ENCODE results near the gene SLC5A2.
"Not testable (repeated sequence)": the region's sequence is repeated elsewhere in the genome, so short reads cannot be mapped to it uniquely, and the experiment has no call there.

SLC5A2 gene

DNA sequence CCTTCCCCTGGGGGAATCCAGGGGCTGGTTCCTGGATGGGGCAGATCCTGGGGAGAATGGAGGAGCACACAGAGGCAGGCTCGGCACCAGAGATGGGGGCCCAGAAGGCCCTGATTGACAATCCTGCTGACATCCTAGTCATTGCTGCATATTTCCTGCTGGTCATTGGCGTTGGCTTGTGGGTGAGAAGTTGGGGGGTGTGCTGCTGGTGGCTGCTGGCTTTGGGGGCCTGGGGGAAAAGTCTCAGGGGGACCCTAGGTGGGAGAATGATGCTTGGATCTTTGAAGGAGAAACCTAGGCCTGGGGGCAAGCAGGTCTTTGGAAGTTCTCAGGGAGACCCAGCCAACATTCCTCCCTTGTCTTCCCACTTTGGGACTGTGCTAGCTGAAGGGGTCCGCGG is at the start of gene SLC5A2:
TSS of gene SLC5A2 (plus strand) at position 43 of the 400 bp plus-strand sequence. CDS start at position 57, 14 bp downstream.
- H3K36me3 ChIP-seq (ENCODE audit: control insufficient read depth, low read depth, low read length) = no peaks in the 10 kb centered on the region
- H3K27ac ChIP-seq (ENCODE audit: low read length) = no peak within 1 kb of the TSS
- peaks cover 7% of the 10 kb centered on the region for H3K4me1 ChIP-seq (ENCODE audit: control insufficient read depth, low read depth, low read length)
- H3K27me3 ChIP-seq (ENCODE audit: control insufficient read depth, insufficient read depth, low read length) = peaks cover 41% of the 10 kb centered on the region
- H3K9me3 ChIP-seq (ENCODE audit: control insufficient read depth, low read depth, low read length) = no peaks in the 10 kb centered on the region
- H3K9ac ChIP-seq (ENCODE audit: low read length) = no peak within 1 kb of the TSS
- H3K4me3 ChIP-seq (ENCODE audit: low read length) = no peak within 1 kb of the TSS

GRCh38 chr16:31435341-31436220 is 47.3 kb upstream of the SLC5A2 start:
- no peaks in the 10 kb centered on the region for H3K9me3 ChIP-seq (ENCODE audit: control insufficient read depth, low read depth, low read length)
- H3K27ac ChIP-seq (ENCODE audit: low read length) = no peak overlapping the region
- no peaks in the 10 kb centered on the region for H3K27me3 ChIP-seq (ENCODE audit: control insufficient read depth, insufficient read depth, low read length)
- H3K4me1 ChIP-seq (ENCODE audit: control insufficient read depth, low read depth, low read length) = no peaks in the 10 kb centered on the region
- no peaks in the 10 kb centered on the region for H3K36me3 ChIP-seq (ENCODE audit: control insufficient read depth, low read depth, low read length)
- no peak overlapping the region for H3K9ac ChIP-seq (ENCODE audit: low read length)
- no peak overlapping the region for H3K4me3 ChIP-seq (ENCODE audit: low read length)

GRCh38 chr16:31436221-31437045 is 46.5 kb upstream of the SLC5A2 start:
- H3K9me3 ChIP-seq (ENCODE audit: control insufficient read depth, low read depth, low read length) = no peaks in the 10 kb centered on the region
- H3K4me3 ChIP-seq (ENCODE audit: low read length) = no peak overlapping the region
- no peaks in the 10 kb centered on the region for H3K36me3 ChIP-seq (ENCODE audit: control insufficient read depth, low read depth, low read length)
- H3K27me3 ChIP-seq (ENCODE audit: control insufficient read depth, insufficient read depth, low read length) = no peaks in the 10 kb centered on the region
- no peak overlapping the region for H3K9ac ChIP-seq (ENCODE audit: low read length)
- H3K27ac ChIP-seq (ENCODE audit: low read length) = no peak overlapping the region
- no peaks in the 10 kb centered on the region for H3K4me1 ChIP-seq (ENCODE audit: control insufficient read depth, low read depth, low read length)

- no peaks in the 10 kb centered on the region for H3K36me3 ChIP-seq (ENCODE audit: control insufficient read depth, low read depth, low read length)
- no peak overlapping the region for H3K9ac ChIP-seq (ENCODE audit: low read length)
- H3K27ac ChIP-seq (ENCODE audit: low read length) = no peak overlapping the region
Measured at GRCh38 chr16:31438414-31438813, 44.5 kb upstream of the SLC5A2 start.

DNA sequence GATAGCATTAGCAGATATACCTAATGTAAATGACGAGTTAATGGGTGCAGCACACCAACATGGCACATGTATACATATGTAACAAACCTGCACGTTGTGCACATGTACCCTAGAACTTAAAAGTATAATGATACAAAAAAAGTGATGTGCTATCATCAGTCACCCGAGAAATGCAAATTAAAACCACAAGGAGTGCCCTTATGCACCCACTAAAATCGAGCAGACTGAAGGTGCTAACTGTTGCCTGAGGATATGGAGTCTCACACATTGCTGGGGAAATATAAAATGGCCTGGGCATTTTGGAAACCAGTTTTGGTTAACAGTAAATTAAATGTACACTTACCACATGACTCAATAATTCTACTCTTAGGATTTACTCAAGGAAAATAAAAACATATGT is 43.9 kb upstream of the SLC5A2 start:
- H3K27me3 ChIP-seq (ENCODE audit: control insufficient read depth, insufficient read depth, low read length); H3K4me3 ChIP-seq (ENCODE audit: low read length); H3K4me1 ChIP-seq (ENCODE audit: control insufficient read depth, low read depth, low read length); H3K27ac ChIP-seq (ENCODE audit: low read length); H3K9ac ChIP-seq (ENCODE audit: low read length); H3K36me3 ChIP-seq (ENCODE audit: control insufficient read depth, low read depth, low read length); H3K9me3 ChIP-seq (ENCODE audit: control insufficient read depth, low read depth, low read length): not testable (repeated sequence)

More at GRCh38 chr16:31438414-31438813, 44.5 kb upstream of the SLC5A2 start:
- H3K9me3 ChIP-seq (ENCODE audit: control insufficient read depth, low read depth, low read length) = no peaks in the 10 kb centered on the region
- H3K27me3 ChIP-seq (ENCODE audit: control insufficient read depth, insufficient read depth, low read length) = no peaks in the 10 kb centered on the region
- H3K4me1 ChIP-seq (ENCODE audit: control insufficient read depth, low read depth, low read length) = no peaks in the 10 kb centered on the region
- H3K4me3 ChIP-seq (ENCODE audit: low read length) = no peak overlapping the region

GRCh38 chr16:31439519-31439918 is 43.4 kb upstream of the SLC5A2 start:
- Histone ChIP-seq H3K4me1 (ENCODE audit: control insufficient read depth, low read depth, low read length) (no peaks in the 10 kb centered on the region), H3K9me3 (ENCODE audit: control insufficient read depth, low read depth, low read length) (no peaks in the 10 kb centered on the region), H3K27ac (ENCODE audit: low read length) (no peak overlapping the region), H3K9ac (ENCODE audit: low read length) (no peak overlapping the region), H3K27me3 (ENCODE audit: control insufficient read depth, insufficient read depth, low read length) (no peaks in the 10 kb centered on the region), H3K36me3 (ENCODE audit: control insufficient read depth, low read depth, low read length) (no peaks in the 10 kb centered on the region), H3K4me3 (ENCODE audit: low read length) (no peak overlapping the region)

GRCh38 chr16:31440516-31441184 is 42.3 kb upstream of the SLC5A2 start:
- H3K27me3 ChIP-seq (ENCODE audit: control insufficient read depth, insufficient read depth, low read length) = no peaks in the 10 kb centered on the region
- H3K27ac ChIP-seq (ENCODE audit: low read length) = no peak overlapping the region
- no peak overlapping the region for H3K9ac ChIP-seq (ENCODE audit: low read length)
- no peak overlapping the region for H3K4me3 ChIP-seq (ENCODE audit: low read length)
- H3K36me3 ChIP-seq (ENCODE audit: control insufficient read depth, low read depth, low read length) = no peaks in the 10 kb centered on the region
- H3K4me1 ChIP-seq (ENCODE audit: control insufficient read depth, low read depth, low read length) = no peaks in the 10 kb centered on the region
- no peaks in the 10 kb centered on the region for H3K9me3 ChIP-seq (ENCODE audit: control insufficient read depth, low read depth, low read length)

- no peaks in the 10 kb centered on the region for H3K27me3 ChIP-seq (ENCODE audit: control insufficient read depth, insufficient read depth, low read length)
- no peaks in the 10 kb centered on the region for H3K36me3 ChIP-seq (ENCODE audit: control insufficient read depth, low read depth, low read length)
- no peak overlapping the region for H3K9ac ChIP-seq (ENCODE audit: low read length)
- H3K4me1 ChIP-seq (ENCODE audit: control insufficient read depth, low read depth, low read length) = no peaks in the 10 kb centered on the region
- H3K27ac ChIP-seq (ENCODE audit: low read length) = no peak overlapping the region
- no peaks in the 10 kb centered on the region for H3K9me3 ChIP-seq (ENCODE audit: control insufficient read depth, low read depth, low read length)
- no peak overlapping the region for H3K4me3 ChIP-seq (ENCODE audit: low read length)
Measured at GRCh38 chr16:31441956-31442355, 41.0 kb upstream of the SLC5A2 start.

DNA sequence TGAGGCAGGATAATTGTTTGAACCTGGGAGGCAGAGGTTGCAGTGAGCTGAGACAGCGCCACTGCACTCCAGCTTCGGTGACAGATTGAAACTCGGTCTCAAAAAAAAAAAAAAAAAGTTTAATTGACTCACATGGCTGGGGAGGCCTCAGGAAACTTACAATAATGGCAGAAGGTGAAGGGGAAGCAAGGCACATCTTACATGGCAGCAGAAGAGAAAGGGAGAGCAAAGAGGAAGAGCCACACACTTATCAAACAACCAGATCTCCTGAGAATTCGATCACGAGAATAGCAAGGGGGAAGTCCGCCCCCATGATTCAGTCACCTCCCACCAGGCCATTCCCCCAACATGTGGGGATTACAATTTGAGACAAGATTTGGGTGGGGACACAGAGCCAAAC is 37.0 kb upstream of the SLC5A2 start:
- H3K4me3 ChIP-seq (ENCODE audit: low read length); H3K27ac ChIP-seq (ENCODE audit: low read length); H3K27me3 ChIP-seq (ENCODE audit: control insufficient read depth, insufficient read depth, low read length); H3K9ac ChIP-seq (ENCODE audit: low read length); H3K9me3 ChIP-seq (ENCODE audit: control insufficient read depth, low read depth, low read length); H3K4me1 ChIP-seq (ENCODE audit: control insufficient read depth, low read depth, low read length); H3K36me3 ChIP-seq (ENCODE audit: control insufficient read depth, low read depth, low read length): not testable (repeated sequence)

DNA sequence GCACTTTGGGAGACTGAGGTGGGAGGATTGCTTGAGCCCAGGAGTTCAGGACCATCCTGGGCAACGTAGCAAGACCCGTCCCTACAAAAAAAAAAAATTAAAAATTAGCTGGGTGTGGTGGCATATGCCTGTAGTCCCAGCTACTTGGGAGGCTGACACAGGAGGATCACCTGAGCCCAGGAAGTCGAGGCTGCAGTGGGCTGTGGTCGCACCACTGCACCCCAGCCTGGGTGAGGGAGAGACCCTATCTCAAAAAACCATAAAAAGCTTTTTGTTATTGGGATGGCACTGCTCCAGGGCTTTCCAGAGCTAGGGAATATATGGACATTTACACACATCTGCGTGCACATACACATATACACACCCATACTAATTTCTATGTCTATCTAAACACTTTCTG is 31.7 kb upstream of the SLC5A2 start:
- H3K36me3 ChIP-seq (ENCODE audit: control insufficient read depth, low read depth, low read length) = no peaks in the 10 kb centered on the region

GRCh38 chr16:31451681-31452351 is 31.1 kb upstream of the SLC5A2 start:
- peaks cover 20% of the 10 kb centered on the region for H3K4me1 ChIP-seq (ENCODE audit: control insufficient read depth, low read depth, low read length)
- no peaks in the 10 kb centered on the region for H3K27me3 ChIP-seq (ENCODE audit: control insufficient read depth, insufficient read depth, low read length)
- H3K36me3 ChIP-seq (ENCODE audit: control insufficient read depth, low read depth, low read length) = no peaks in the 10 kb centered on the region
- no peaks in the 10 kb centered on the region for H3K9me3 ChIP-seq (ENCODE audit: control insufficient read depth, low read depth, low read length)
- no peak overlapping the region for H3K27ac ChIP-seq (ENCODE audit: low read length)
- no peak overlapping the region for H3K4me3 ChIP-seq (ENCODE audit: low read length)
- H3K9ac ChIP-seq (ENCODE audit: low read length) = no peak overlapping the region

More for the DNA sequence above, 31.7 kb upstream of the SLC5A2 start:
- Histone ChIP-seq H3K9me3 (ENCODE audit: control insufficient read depth, low read depth, low read length) (no peaks in the 10 kb centered on the region), H3K27me3 (ENCODE audit: control insufficient read depth, insufficient read depth, low read length) (no peaks in the 10 kb centered on the region), H3K4me3 (ENCODE audit: low read length) (no peak overlapping the region), H3K4me1 (ENCODE audit: control insufficient read depth, low read depth, low read length) (peaks cover 20% of the 10 kb centered on the region), H3K9ac (ENCODE audit: low read length) (no peak overlapping the region), H3K27ac (ENCODE audit: low read length) (no peak overlapping the region)
